ENCODE results near the gene LEO1. TPM values are rescaled to one million over a fixed set of nuclear protein-coding genes. Genes with fewer than 3 reads are reported as not detected.

Gene LEO1
- total and polyA plus RNA-seq, 2 of the 13 experiments (the other 11 are each of a cell fraction or from before 2014, with no cell fraction given), result 17.0 to 60.3 TPM

- TF ChIP-seq ZBTB34 (CRISPR knock-in tag; IDR thresholded peaks at IDR 0.05), result no peak
- TF ChIP-seq ZNF160 (CRISPR knock-in tag; IDR thresholded peaks at IDR 0.05), result peak; percentile 96
- peak; percentile 80; the same call in 1 of the 2 replicates for TF ChIP-seq ZNF619 (CRISPR knock-in tag; IDR thresholded peaks at IDR 0.05)
- TF ChIP-seq ZNF777 (CRISPR knock-in tag; IDR thresholded peaks at IDR 0.05), result peak; percentile 11; the same call in 1 of the 2 replicates
- TF ChIP-seq SP4 (CRISPR knock-in tag; IDR thresholded peaks at IDR 0.05), result peak; percentile 87; the same call in 1 of the 2 replicates
- TF ChIP-seq MIER3 (CRISPR knock-in tag; IDR thresholded peaks at IDR 0.05; ENCODE audit: borderline replicate concordance), result peak; percentile 57; the same call in 1 of the 2 replicates
- no peak; the same call in 1 of the 2 replicates for TF ChIP-seq ZSCAN9 (CRISPR knock-in tag; IDR thresholded peaks at IDR 0.05; ENCODE audit: borderline replicate concordance)
- no peak for TF ChIP-seq GLMP (CRISPR knock-in tag; IDR thresholded peaks at IDR 0.05; ENCODE audit: borderline replicate concordance)
- TF ChIP-seq ZNF274 (CRISPR knock-in tag; IDR thresholded peaks at IDR 0.05), result peak; percentile 98
- no peak for TF ChIP-seq RFX1 (IDR thresholded peaks at IDR 0.05)
- TF ChIP-seq ZNF275 (CRISPR knock-in tag; IDR thresholded peaks at IDR 0.05; ENCODE audit: borderline replicate concordance), result peak; percentile 97
- no peak; the same call in 1 of the 2 replicates for TF ChIP-seq MIER2 (CRISPR knock-in tag; IDR thresholded peaks at IDR 0.05)
- 0 out of 2 replicates have a peak, but pooled peaks have one; percentile 83 for TF ChIP-seq ZNF713 (CRISPR knock-in tag; IDR thresholded peaks at IDR 0.05)
- no peak; the same call in 1 of the 2 replicates for TF ChIP-seq KDM6A (CRISPR knock-in tag; IDR thresholded peaks at IDR 0.05; ENCODE audit: low read depth)
- TF ChIP-seq ATF2 (CRISPR knock-in tag; IDR thresholded peaks at IDR 0.05), result 0 out of 2 replicates have a peak, but pooled peaks have one; percentile 32
- TF ChIP-seq ZNF234 (CRISPR knock-in tag; conservative IDR thresholded peaks at IDR 0.05), result 0 out of 2 replicates have a peak, but pooled peaks have one; percentile 23
- TF ChIP-seq ZFP36L1 (CRISPR knock-in tag; IDR thresholded peaks at IDR 0.05), result peak; percentile 87; the same call in 1 of the 2 replicates
- 0 out of 2 replicates have a peak, but pooled peaks have one; percentile 57 for TF ChIP-seq ZNF710 (CRISPR knock-in tag; IDR thresholded peaks at IDR 0.05; ENCODE audit: borderline replicate concordance)
- peak; percentile 48; the same call in 1 of the 2 replicates for TF ChIP-seq ZNF230 (CRISPR knock-in tag; IDR thresholded peaks at IDR 0.05)
- TF ChIP-seq NR2F6 (IDR thresholded peaks at IDR 0.05), result no peak
- TF ChIP-seq NR2F6 (CRISPR knock-in tag; IDR thresholded peaks at IDR 0.05), result peak; percentile 58
- TF ChIP-seq MATR3 (CRISPR knock-in tag; IDR thresholded peaks at IDR 0.05), result no peak
- TF ChIP-seq KLF16 (CRISPR knock-in tag; IDR thresholded peaks at IDR 0.05), result peak in 1 of 2 experiments; percentile 63; a peak in 1 of 4 replicates
- peak; percentile 89 for TF ChIP-seq GZF1 (CRISPR knock-in tag; IDR thresholded peaks at IDR 0.05)
Measured at GRCh38 chr15:52018693-52019393, 47.3 kb upstream of the LEO1 start, which contains the start of gene MAPK6 (continued).

Data from HepG2 (cell line).